Stimulated activated CD8-positive, alpha-beta memory T cell treated with anti-CD3 and anti-CD28 coated beads, Interleukin-4, amount 100 ng/mL, for 48 hours (primary cell): Measurements from ENCODE around the gene POLDIP3.
"Not testable (repeated sequence)": the region's sequence is repeated elsewhere in the genome, so short reads cannot be mapped to it uniquely, and the experiment has no call there.

Experiments
- DNase-seq: peaks from one replicate; pipeline ENCODE4 v3.0.0-alpha.2; 2020

Gene POLDIP3

DNA sequence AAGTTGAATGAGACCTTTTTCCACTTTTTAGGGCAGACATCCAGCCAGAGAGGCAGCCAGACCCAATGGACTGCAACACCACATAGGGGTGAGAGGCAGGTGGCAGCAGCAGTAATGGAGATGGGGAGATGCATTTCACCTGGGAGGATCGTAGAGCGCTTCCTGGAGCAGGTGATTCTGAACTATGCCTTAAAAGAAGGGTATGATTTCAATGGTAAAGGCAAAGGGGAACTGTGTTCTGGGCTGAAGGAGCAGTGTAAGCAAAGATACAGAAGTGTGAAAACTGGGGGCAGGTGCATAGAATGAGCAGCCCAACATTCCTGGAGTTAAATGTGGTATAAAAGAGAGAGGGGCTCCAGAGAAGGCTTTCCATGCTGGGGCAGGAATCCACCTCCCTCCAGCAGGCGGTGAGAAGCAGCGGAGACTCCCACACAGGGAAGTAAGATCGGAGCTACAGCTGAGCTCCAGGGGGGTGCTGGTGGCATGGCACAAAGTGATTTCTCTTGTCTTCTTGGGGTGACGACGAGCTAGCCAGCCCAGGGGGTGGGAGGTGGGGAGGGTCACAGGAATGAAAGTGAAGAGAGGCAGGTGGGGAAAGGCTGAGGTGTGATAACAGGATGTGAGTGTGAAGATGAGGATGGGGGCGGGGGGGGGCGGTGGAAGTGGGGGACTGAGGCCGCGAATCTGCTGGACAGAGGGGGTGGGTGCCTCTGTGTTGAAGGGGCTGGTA lies 65.2 kb downstream of the POLDIP3 start:
- DNase-seq = no peak

DNA sequence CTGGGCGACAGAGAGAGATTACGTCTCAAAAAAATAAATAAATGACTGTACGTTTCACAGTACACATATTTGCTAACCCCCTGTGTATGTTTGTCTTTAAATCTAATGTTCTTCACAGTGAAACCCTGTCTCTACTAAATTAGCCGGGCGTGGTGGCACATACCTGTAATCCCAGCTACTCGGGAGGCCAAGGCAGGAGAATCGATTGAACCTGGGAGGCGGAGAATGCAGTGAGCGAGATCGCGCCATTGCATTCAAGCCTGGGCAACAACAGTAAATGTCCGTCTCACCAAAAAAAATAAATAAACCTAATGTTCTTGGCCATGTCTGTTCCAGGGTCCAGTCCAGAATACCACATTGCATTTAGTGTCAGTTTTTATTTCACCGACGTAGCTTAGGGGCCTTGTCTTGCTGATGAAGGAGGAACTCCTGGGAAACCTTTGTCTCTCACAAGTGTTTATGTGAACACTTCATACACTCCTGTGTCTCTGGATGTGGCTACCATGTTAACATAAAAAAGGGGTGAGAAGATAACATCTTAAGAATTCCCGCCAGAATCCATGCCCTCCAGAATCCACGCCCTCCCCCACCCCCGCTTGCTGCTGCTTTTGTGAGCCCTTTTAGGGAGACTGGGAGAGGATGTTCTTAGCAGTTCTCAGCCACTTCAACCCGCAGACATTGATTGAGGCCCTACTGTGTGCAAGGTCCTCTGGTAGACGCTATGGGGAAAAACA lies 65.9 kb downstream of the POLDIP3 start:
- no peak for DNase-seq

DNA sequence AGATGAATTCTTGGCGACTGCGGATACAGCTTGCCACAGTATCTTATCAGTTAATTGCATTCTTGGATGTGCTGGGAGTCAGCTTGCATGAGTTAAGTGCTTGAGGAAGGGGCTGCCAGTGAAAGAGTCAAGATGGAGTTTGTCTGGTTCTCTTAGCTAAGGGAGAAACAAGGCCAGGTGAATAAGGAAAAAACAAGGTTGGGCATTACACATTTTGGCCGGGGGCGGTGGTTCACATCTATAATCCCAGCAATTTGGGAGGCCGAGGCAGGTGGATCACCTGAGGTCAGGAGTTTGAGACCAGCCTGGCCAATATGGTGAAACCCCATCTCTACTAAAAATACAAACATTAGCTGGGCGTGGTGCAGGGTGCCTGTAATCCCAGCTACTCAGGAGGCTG lies 66.6 kb downstream of the POLDIP3 start:
- not testable (repeated sequence) for DNase-seq

DNA sequence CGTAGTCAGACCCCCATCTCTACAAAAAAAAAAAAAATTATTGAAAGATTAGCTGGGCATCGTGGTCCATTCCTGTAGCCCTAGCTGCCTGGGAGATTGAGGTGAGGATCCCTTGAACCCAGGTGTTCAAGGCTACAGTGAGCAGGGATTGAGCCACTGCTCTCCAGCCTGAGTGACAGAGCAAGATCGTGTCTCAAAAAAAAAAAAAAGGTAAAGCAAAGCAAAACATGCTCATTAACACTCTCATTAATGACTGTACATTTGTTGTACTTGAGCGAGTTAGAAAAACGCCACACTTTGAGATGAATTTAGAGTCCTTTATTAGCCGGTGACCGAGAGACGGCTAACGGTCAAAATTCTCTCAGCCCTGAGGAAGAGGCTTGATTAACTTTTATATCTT lies 67.1 kb downstream of the POLDIP3 start:
- no peak for DNase-seq

DNA sequence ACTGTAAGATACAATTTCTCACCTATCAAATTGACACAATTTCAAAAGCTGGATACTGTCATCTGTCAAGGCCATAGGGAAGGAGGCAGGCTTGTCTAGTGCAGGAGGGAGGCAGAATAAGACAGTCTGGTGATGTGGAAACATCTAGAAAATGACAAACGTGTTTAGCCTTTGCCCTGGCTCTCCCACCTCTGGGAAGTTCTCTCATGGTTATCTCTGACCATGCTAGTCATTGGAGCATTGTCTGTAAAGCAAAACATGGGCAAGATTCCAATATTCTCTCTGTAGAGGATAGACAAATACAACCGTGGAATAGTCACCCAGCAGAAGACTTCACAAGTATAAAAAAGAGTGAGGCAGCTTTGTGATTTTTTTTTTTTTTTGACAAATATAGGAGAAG lies 70.0 kb downstream of the POLDIP3 start:
- DNase-seq = no peak

DNA sequence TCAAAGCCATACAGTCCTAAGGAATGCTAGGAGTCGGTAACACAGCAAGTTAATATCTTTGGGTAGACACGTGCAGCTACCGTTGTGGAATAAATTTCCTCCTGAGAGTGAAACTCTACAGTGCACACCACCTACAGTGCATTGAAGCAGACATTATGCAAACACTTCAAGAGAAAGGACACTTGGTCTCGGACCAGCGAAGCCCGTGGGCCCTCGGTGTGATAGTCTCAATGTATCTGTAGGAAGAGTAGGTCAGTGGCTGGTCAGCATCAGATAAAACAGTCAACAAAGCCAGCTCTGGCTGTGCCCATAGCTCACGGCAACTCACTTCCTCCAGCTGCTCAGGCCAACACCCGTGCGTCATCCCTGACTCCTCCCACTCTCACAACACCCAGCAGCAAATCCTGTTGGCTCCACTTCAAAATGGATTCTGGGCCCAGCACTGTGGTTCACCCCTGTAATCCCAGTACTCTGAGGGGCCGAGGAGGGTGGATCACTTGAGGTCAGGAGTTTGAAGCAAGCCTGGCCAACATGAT lies 75.4 kb downstream of the POLDIP3 start:
- not testable (repeated sequence) for DNase-seq

DNA sequence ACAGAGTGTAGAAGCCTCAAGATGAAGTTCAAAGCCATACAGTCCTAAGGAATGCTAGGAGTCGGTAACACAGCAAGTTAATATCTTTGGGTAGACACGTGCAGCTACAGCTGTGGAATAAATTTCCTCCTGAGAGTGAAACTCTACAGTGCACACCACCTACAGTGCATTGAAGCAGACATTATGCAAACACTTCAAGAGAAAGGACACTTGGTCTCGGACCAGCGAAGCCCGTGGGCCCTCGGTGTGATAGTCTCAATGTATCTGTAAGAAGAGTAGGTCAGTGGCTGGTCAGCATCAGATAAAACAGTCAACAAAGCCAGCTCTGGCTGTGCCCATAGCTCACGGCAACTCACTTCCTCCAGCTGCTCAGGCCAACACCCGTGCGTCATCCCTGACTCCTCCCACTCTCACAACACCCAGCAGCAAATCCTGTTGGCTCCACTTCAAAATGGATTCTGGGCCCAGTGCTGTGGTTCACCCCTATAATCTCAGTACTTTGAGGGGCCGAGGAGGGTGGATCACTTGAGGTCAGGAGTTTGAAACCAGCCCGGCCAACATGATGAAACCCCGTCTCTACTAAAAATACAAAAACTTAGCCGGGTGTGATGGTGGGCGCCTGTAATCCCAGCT lies 77.4 kb downstream of the POLDIP3 start:
- not testable (repeated sequence) for DNase-seq

DNA sequence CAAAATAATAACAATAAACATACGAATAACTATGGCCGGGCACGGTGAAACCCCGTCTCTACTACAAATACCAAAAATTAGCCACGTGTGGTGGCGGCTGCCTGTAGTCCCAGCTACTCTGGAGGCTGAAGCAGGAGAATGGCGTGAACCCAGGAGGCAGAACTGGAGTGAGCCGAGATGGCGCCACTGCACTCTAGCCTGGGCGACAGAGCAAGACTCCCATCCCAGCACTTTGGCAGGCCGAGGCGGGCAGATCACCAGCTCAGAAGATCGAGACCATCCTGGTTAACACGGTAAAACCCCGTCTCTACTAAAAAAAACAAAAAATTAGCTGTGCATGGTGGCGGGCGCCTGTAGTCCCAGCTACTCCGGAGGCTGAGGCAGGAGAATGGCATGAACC lies 78.0 kb downstream of the POLDIP3 start:
- not testable (repeated sequence) for DNase-seq

DNA sequence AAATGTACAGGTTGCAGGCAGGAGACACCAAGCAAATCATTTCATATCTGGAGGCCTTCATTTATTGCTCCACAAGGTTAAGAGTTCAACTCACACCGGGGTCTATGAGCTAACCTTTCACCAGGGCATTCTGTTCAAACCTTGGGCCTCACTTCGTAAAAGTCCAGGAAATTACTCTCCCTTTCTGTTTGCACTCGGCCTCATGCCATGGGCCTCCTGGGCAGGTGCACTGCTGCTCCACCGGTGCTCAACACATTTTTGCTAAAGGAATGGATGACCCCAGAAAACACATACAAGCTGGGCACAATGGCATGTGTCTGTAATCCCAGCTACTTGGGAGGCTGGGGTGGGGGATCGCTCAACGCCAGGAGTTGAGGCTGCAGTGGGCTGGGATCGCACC lies 78.5 kb downstream of the POLDIP3 start:
- DNase-seq = no peak

DNA sequence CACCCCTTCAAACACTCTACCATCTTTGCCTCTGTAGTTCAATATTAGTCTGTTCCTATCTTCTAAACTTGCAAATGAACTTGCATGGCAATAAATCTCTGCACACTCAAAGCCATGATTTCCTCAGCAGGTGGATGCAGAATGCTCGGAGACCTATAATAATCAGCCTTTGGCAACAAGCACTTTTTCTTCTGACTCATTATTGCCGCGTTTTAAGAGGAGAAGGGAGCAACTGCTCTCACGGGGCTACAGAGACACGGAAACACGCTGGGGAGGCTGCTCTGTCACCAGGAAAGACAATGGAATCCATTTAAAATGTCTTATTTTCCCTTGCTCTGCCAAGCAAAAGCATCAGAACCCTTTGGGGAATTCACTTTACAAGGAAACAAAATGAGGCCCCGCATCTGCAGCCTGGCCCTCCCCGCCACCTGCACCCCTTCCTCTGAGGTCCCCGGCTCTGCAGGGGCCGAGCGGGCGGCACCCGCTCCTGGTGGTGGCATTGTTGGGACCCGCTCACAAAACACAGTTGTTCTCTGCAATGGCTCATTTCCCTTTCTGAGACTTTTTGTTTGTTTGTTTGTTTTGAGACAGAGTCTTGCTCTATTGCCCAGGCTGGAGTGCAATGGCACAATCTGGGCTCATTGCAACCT lies 79.5 kb downstream of the POLDIP3 start:
- DNase-seq = not testable (repeated sequence)
